ENCODE results near the gene C16orf92. TPM values are rescaled to one million over a fixed set of nuclear protein-coding genes. Genes with fewer than 3 reads are reported as not detected.
"Not testable (repeated sequence)": the region's sequence is repeated elsewhere in the genome, so short reads cannot be mapped to it uniquely, and the experiment has no call there.

Gene C16orf92
- total and polyA plus RNA-seq, 12 donors, result not detected

DNA sequence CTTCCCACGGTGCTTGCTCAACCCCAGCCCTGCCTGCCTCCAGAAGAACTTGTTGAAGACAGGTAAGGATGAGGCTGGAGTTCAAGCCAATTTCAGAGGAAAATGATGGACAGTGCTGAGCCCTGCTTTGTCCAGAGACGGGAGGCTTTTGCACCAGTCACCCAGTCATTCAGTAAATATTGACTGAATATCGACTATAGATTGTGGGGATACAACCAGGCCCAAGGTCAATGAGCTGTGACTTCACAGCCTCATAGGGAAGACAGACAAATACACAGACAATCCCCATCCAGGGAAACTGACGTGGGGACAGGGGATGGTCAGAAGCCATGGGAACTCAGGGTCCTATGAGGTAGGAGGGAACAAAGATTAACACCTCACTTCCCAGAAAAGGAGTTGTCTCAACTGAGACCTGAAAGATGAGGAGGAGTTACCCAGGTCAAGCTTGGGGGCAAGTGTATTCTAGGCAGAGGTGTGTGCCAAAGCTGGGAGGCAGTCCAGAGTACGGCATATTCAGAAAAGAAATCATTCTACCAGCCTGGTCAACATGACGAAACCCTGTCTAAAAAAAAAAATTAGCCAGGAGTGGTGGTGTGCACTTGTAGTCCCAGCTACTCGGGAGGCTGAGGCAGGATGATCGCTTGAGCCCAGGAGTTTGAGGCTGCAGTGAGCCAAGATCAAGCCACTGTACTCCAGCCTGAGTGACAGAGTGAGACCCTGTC lies 6.3 kb upstream of the C16orf92 start:
- 66 to 81% (median 70%) methylated on average over 8 of the region's 8 CpGs for WGBS, 4 donors
- intact Hi-C loops (cut with DNase I), result no loop called here

DNA sequence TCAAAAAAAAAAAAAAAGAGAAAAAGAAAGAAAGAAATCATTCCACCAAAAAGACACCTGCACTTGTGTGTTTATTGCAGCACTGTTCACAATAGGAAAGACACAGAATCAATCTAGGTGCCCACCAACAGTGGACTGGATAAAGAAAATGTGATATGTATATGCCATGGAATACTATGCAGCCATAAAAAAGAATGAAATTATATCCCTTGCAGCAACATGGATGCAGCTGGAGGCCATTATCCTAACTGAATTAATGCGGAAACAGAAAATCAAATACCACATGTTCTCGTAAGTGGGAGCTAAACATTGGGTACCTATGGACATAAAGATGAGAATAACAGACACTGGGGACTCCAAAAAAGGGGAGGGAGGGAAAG lies 5.7 kb upstream of the C16orf92 start:
- TF ChIP-seq POLR2A (IDR thresholded peaks at IDR 0.05), result no peak
- TF ChIP-seq, protein P1, sequence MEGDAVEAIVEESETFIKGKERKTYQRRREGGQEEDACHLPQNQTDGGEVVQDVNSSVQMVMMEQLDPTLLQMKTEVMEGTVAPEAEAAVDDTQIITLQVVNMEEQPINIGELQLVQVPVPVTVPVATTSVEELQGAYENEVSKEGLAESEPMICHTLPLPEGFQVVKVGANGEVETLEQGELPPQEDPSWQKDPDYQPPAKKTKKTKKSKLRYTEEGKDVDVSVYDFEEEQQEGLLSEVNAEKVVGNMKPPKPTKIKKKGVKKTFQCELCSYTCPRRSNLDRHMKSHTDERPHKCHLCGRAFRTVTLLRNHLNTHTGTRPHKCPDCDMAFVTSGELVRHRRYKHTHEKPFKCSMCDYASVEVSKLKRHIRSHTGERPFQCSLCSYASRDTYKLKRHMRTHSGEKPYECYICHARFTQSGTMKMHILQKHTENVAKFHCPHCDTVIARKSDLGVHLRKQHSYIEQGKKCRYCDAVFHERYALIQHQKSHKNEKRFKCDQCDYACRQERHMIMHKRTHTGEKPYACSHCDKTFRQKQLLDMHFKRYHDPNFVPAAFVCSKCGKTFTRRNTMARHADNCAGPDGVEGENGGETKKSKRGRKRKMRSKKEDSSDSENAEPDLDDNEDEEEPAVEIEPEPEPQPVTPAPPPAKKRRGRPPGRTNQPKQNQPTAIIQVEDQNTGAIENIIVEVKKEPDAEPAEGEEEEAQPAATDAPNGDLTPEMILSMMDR (IDR thresholded peaks at IDR 0.05), result no peak
- no peak overlapping the region for H3K27ac ChIP-seq
- DNase-seq, result no peak
- no peaks in the 10 kb centered on the region for H3K27me3 ChIP-seq
- no peak overlapping the region for H3K4me3 ChIP-seq
- H3K36me3 ChIP-seq (replicated peaks in 1 of 2), result no peaks in the 10 kb centered on the region
- no peaks in the 10 kb centered on the region for H3K9me3 ChIP-seq (replicated peaks in 1 of 3)
- intact Hi-C loops (cut with DNase I), result no loop called here
- WGBS, 4 donors, result 96 to 99% (median 97%) methylated on average over 2 of the region's 2 CpGs
- no peaks in the 10 kb centered on the region for H3K4me1 ChIP-seq (replicated peaks in 1 of 2)

More for the DNA sequence above, 6.3 kb upstream of the C16orf92 start:
- H3K9me3 ChIP-seq (replicated peaks in 1 of 3), result no peaks in the 10 kb centered on the region
- H3K27ac ChIP-seq, result no peak overlapping the region
- H3K4me1 ChIP-seq (replicated peaks in 1 of 2), result no peaks in the 10 kb centered on the region
- H3K36me3 ChIP-seq (replicated peaks in 1 of 2), result no peaks in the 10 kb centered on the region
- no peak overlapping the region for H3K4me3 ChIP-seq
- TF ChIP-seq POLR2A (IDR thresholded peaks at IDR 0.05), result no peak
- TF ChIP-seq, protein P1 (IDR thresholded peaks at IDR 0.05), result no peak
- peaks cover 2% of the 10 kb centered on the region for H3K27me3 ChIP-seq
- DNase-seq, result no peak

DNA sequence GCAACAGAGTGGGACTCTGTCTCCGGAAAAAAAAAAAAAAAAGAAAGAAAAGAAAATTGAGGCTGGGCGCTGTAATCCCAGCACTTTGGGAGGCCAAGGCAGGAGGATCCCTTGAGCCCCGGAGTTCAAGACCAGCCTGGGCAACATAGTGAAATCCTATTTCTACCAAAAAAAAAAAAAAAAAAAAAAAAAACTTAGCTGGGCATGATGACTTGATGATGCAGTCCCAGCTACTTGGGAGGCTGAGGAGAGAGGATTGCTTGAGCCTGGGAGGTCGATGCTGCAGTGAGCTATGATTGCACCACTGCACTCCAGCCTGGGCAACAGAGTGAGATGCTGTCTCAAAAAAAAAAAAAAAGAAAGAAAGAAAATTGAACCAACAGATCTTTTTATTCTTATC lies 5.1 kb upstream of the C16orf92 start:
- intact Hi-C loops (cut with DNase I), result not testable (repeated sequence)
- WGBS, 4 donors, result 88 to 96% (median 90%) methylated on average over 4 of the region's 4 CpGs

DNA sequence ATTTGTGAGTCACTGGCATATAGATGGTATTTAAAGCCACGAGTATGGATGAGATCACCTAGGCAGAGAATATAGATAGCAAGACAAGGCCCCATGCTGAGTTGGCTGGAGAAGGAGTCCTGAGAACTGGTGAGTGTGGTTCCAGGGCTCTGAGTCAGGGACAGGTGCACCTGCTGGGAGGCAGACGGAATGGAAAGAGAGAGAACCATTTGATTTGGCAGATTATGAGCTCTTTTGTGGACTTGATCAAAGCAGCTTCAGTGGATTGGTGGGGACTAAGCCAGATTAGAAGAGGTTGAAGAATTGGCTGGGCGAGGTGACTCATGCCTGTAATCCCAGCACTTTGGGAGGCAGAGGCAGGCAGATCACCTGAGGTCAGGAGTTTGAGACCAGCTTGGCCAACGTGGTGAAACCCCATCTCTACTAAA lies 4.3 kb upstream of the C16orf92 start:
- intact Hi-C loops (cut with DNase I), result no loop called here
- Histone ChIP-seq H3K9me3 (replicated peaks in 1 of 3) (no peaks in the 10 kb centered on the region), H3K36me3 (replicated peaks in 1 of 2) (no peaks in the 10 kb centered on the region), H3K27ac (no peak overlapping the region), H3K27me3 (no peaks in the 10 kb centered on the region), H3K4me1 (replicated peaks in 1 of 2) (no peaks in the 10 kb centered on the region), H3K4me3 (no peak overlapping the region)
- no peak for TF ChIP-seq POLR2A (IDR thresholded peaks at IDR 0.05)
- TF ChIP-seq, protein P1 (IDR thresholded peaks at IDR 0.05), result no peak
- 82 to 90% (median 86%) methylated on average over 4 of the region's 4 CpGs for WGBS, 4 donors
- DNase-seq, result no peak

More for the DNA sequence above, 5.1 kb upstream of the C16orf92 start:
- H3K4me1 ChIP-seq (replicated peaks in 1 of 2); H3K27ac ChIP-seq; H3K4me3 ChIP-seq; H3K27me3 ChIP-seq; DNase-seq; H3K36me3 ChIP-seq (replicated peaks in 1 of 2); H3K9me3 ChIP-seq (replicated peaks in 1 of 3): not testable (repeated sequence)

DNA sequence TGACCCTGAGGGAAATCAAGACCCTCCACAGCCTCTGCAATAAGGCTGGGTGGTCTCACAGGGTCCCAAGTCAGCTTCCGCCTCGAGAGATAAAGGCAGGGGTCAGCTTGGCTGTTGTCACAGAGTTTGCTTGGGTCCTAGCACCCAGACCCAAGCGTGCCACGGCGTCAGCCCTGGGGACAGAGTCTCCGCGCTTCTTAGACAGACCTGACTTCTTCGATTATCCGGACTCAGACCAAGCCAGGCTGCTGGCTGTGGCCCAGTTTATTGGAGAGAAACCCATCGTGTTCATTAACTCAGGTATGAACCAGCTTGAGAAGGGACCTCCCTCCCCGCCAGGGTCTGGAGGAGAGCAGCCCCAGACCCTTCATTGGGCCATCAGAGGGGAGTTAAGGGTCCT lies 588 bp downstream of the C16orf92 start:
- TF ChIP-seq POLR2A (IDR thresholded peaks at IDR 0.05), result no peak
- TF ChIP-seq, protein P1 (IDR thresholded peaks at IDR 0.05), result no peak
- no peaks in the 10 kb centered on the region for H3K4me1 ChIP-seq (replicated peaks in 1 of 2)
- intact Hi-C loops (cut with DNase I), result loop anchor here in 1 of 2 donors (10.0 kb wide), 1 partner anchor 319 kb away; no protein-coding TSS in a partner anchor

More for the DNA sequence above, 588 bp downstream of the C16orf92 start:
- H3K36me3 ChIP-seq (replicated peaks in 1 of 2), result no peaks in the 10 kb centered on the region
- H3K27me3 ChIP-seq, result no peaks in the 10 kb centered on the region
- 78 to 84% (median 80%) methylated on average over 3 to 11 of the region's 11 CpGs for WGBS, 4 donors
- H3K9me3 ChIP-seq (replicated peaks in 1 of 3), result no peaks in the 10 kb centered on the region
- no peak overlapping the region for H3K4me3 ChIP-seq
- H3K27ac ChIP-seq, result no peak overlapping the region
- DNase-seq, result no peak

Measured in adrenal gland (tissue), 12 donors.